Activated CD8-positive, alpha-beta T cell treated with anti-CD3 and anti-CD28 coated beads for 36 hours (primary cell): ENCODE measurements around the gene LYVE1. TPM values are rescaled to one million over a fixed set of nuclear protein-coding genes. Genes with fewer than 3 reads are reported as not detected.

ENCODE experiments used
- ATAC-seq: fragments of 200-7000 bp; cut with Tn5 transposase; one replicate; pipeline ENCODE4 v1.10.0; 2021; ENCODE audit warnings: mild to moderate bottlenecking, moderate library complexity
- CTCF ChIA-PET: fragments of 350-600 bp; sonication (Branson Sonifier 250); formaldehyde crosslinking; loops from one replicate; lab custom pipeline; 2021; ENCODE audit warnings: antibody characterized with exemption; lab: Charles Lee
- POLR2A ChIA-PET: fragments of 350-600 bp; sonication (Branson Sonifier 250); formaldehyde crosslinking; loops from one replicate; lab custom pipeline; 2021; ENCODE audit warnings: antibody characterized with exemption; lab: Charles Lee
- DNase-seq: peaks from one replicate; pipeline ENCODE4 v3.0.0-alpha.2; 2020
- H3K27ac Mint-ChIP-seq: one replicate; pipeline ENCODE4 v1.8.0; 2021; ENCODE audit warnings: mild to moderate bottlenecking, mixed read lengths
- H3K27me3 Mint-ChIP-seq: one replicate; pipeline ENCODE4 v1.8.0; 2021; ENCODE audit warnings: mixed read lengths
- H3K36me3 Mint-ChIP-seq: one replicate; pipeline ENCODE4 v1.8.0; 2021; ENCODE audit warnings: low read depth, mixed read lengths
- H3K4me1 Mint-ChIP-seq: one replicate; pipeline ENCODE4 v1.8.0; 2021; ENCODE audit warnings: low read depth, mixed read lengths
- H3K4me3 Mint-ChIP-seq: one replicate; pipeline ENCODE4 v1.8.0; 2021; ENCODE audit warnings: mild to moderate bottlenecking, moderate library complexity, mixed read lengths
- H3K9me3 Mint-ChIP-seq: one replicate; pipeline ENCODE4 v1.8.0; 2021; ENCODE audit warnings: mixed read lengths
- CTCF ChIP-seq: fragments of 200-600 bp; IDR thresholded peaks from one replicate; pipeline ENCODE4 v1.8.0; 2022; ENCODE audit warnings: antibody characterized with exemption, mild to moderate bottlenecking
- intact Hi-C: fragments of 100-400 bp; cut with micrococcal nuclease; formaldehyde crosslinking; loops from one replicate; pipeline ENCODE4 v1.10.0; 2022
- total RNA-seq, 2 experiments: library from RNA; stranded (reverse); gene quantifications; one replicate each; pipeline ENCODE4 v1.2.3, GENCODE V29; 2021

The LYVE1 gene
- total RNA-seq, 2 experiments from 2014 or later = not detected

- intact Hi-C loops = loop anchor here (5.0 kb wide), 1 partner anchor 80 kb away; the partner anchor contains the start of gene AMPD3
- no peak for ATAC-seq
- ChIA-PET POLR2A (interaction anchor here (1.0 kb wide), 1 partner anchor 78 kb away, joined by 3 read pairs; no protein-coding TSS in a partner anchor), CTCF (interaction anchor here (1.3 kb wide), 1 partner anchor 16 kb away, joined by 3 read pairs; no protein-coding TSS in a partner anchor)
- Mint-ChIP-seq H3K27me3 (no peaks in the 10 kb centered on the region), H3K27ac (no peak overlapping the region), H3K4me1 (peaks cover 28% of the 10 kb centered on the region), H3K9me3 (no peaks in the 10 kb centered on the region), H3K4me3 (no peak overlapping the region), H3K36me3 (no peaks in the 10 kb centered on the region)
- TF ChIP-seq CTCF = no peak
- DNase-seq = no peak
Measured at GRCh38 chr11:10537600-10537999, 30.9 kb downstream of the LYVE1 start.

GRCh38 chr11:10534316-10534715, 34.1 kb downstream of the LYVE1 start:
- no peak overlapping the region for H3K4me3 Mint-ChIP-seq
- POLR2A ChIA-PET = no interaction called here
- H3K27ac Mint-ChIP-seq = no peak overlapping the region
- ATAC-seq (no peak), DNase-seq (no peak)
- H3K9me3 Mint-ChIP-seq = no peaks in the 10 kb centered on the region
- CTCF ChIA-PET = interaction anchor here (1.2 to 5.1 kb wide), 4 partner anchors 7 to 128 kb away, joined by 3 to 53 read pairs (median 6); partner anchors contain the start of gene RNF141
- no peaks in the 10 kb centered on the region for H3K27me3 Mint-ChIP-seq
- no peak for TF ChIP-seq CTCF
- intact Hi-C loops = no loop called here
- H3K4me1 Mint-ChIP-seq = peaks cover 20% of the 10 kb centered on the region
- H3K36me3 Mint-ChIP-seq = peaks cover 2% of the 10 kb centered on the region

- ATAC-seq (no peak), DNase-seq (no peak)
- H3K27me3 Mint-ChIP-seq = no peaks in the 10 kb centered on the region
- H3K4me3 Mint-ChIP-seq = no peak overlapping the region
- peaks cover 4% of the 10 kb centered on the region for H3K36me3 Mint-ChIP-seq
- CTCF ChIA-PET = interaction anchor here (1.3 to 5.1 kb wide), 2 partner anchors 8 to 120 kb away, joined by 6 to 53 read pairs; partner anchors contain the start of gene RNF141
- POLR2A ChIA-PET = no interaction called here
- H3K4me1 Mint-ChIP-seq = peaks cover 16% of the 10 kb centered on the region
- no peaks in the 10 kb centered on the region for H3K9me3 Mint-ChIP-seq
- H3K27ac Mint-ChIP-seq = no peak overlapping the region
- intact Hi-C loops = no loop called here
- no peak for TF ChIP-seq CTCF
Measured at GRCh38 chr11:10533323-10533722, 35.1 kb downstream of the LYVE1 start.

DNA sequence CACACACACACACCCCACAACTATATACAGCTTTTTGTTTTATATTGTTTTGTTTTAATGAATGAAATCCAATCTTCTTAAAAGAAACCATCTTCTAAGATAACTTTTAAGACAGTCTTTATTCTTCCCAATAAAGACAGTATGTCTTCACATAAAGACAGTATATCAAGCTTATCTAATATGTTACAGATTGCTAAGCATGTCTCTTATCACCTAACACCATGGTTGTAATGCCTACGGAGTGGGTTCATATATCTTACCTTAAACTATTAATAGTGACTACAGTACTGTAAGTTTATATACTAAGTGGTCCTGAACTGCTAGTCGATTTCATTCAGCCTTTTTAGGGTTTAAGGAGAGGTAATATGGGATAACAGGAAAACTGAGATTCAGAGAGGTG, 35.9 kb downstream of the LYVE1 start:
- intact Hi-C loops = no loop called here
- Mint-ChIP-seq H3K4me1 (peaks cover 16% of the 10 kb centered on the region), H3K27me3 (no peaks in the 10 kb centered on the region), H3K36me3 (peaks cover 6% of the 10 kb centered on the region), H3K27ac (no peak overlapping the region), H3K9me3 (no peaks in the 10 kb centered on the region), H3K4me3 (no peak overlapping the region)
- ATAC-seq = no peak
- POLR2A ChIA-PET = interaction anchor here (2.2 kb wide), 1 partner anchor 8 kb away, joined by 11 read pairs; the partner anchor contains the start of gene RNF141
- no peak for DNase-seq
- TF ChIP-seq CTCF = no peak
- CTCF ChIA-PET = interaction anchor here (5.1 kb wide), 1 partner anchor 9 kb away, joined by 53 read pairs; the partner anchor contains the start of gene RNF141

DNA sequence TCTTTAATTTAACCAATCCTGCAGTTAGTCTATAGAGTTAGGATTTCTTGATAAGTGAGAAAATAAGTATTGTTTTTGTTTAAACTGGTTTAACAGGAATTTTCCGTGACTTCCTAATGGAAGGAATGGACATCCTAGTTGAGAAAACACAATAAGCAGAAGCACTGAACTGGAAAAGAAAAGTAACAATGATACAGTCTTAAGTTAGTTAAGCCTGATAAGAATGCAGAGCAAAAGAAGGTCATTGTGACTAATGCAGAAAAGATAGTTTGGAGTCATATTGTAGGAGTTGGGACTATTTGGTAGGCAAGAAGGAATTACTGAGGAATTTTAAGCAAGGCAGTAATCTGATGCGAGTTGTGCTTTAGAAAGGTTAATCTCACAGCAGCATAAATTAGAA, 39.2 kb downstream of the LYVE1 start:
- Mint-ChIP-seq H3K27ac (no peak overlapping the region), H3K4me3 (no peak overlapping the region), H3K9me3 (no peaks in the 10 kb centered on the region), H3K27me3 (no peaks in the 10 kb centered on the region), H3K4me1 (peaks cover 20% of the 10 kb centered on the region), H3K36me3 (peaks cover 15% of the 10 kb centered on the region)
- DNase-seq (no peak), ATAC-seq (no peak)
- POLR2A ChIA-PET = no interaction called here
- TF ChIP-seq CTCF = no peak
- CTCF ChIA-PET = interaction anchor here (3.8 kb wide), 1 partner anchor 12 kb away, joined by 28 read pairs; the partner anchor contains the start of gene RNF141
- intact Hi-C loops = loop anchor here (10.0 kb wide), 2 partner anchors 114 to 206 kb away; no protein-coding TSS in a partner anchor
